NT2/D1 (cell line): ENCODE measurements around the gene UAP1.
"Not testable (repeated sequence)": the region's sequence is repeated elsewhere in the genome, so short reads cannot be mapped to it uniquely, and the experiment has no call there.

Experiments used
- DNase-seq: peaks from one replicate; pipeline ENCODE4 v3.0.0-alpha.2; 2011; ENCODE audit warnings: low read depth, low spot score
- H3K27me3 ChIP-seq: 2 replicates; pipeline ENCODE4 v1.6.0; 2011; ENCODE audit warnings: mild to moderate bottlenecking; ENCODE audit not compliant: insufficient read length, insufficient read depth
- H3K36me3 ChIP-seq: 2 replicates; pipeline ENCODE4 v1.6.1; 2011; ENCODE audit warnings: mild to moderate bottlenecking, low read length, mixed read lengths; ENCODE audit not compliant: insufficient read depth, insufficient read length
- H3K4me1 ChIP-seq: 2 replicates; pipeline ENCODE4 v1.5.1; 2011; ENCODE audit not compliant: insufficient read depth, insufficient read length
- H3K4me3 ChIP-seq: 2 replicates; pipeline ENCODE4 v1.5.1; 2011; ENCODE audit warnings: low read depth; ENCODE audit not compliant: insufficient read length
- H3K9ac ChIP-seq: 2 replicates; pipeline ENCODE4 v1.6.0; 2011; ENCODE audit warnings: low read depth; ENCODE audit not compliant: insufficient read length
- H3K9me3 ChIP-seq: 2 replicates; pipeline ENCODE4 v1.5.1; 2011; ENCODE audit warnings: mild to moderate bottlenecking, low read length; ENCODE audit not compliant: insufficient read depth
- SUZ12 ChIP-seq: IDR thresholded peaks from 2 replicates; pipeline ENCODE4 v1.6.1; 2011; ENCODE audit not compliant: insufficient read length, insufficient read depth; ENCODE audit errors: extremely low read depth
- YY1 ChIP-seq: IDR thresholded peaks from 2 replicates; pipeline ENCODE4 v1.6.1; 2011; ENCODE audit not compliant: insufficient read length, insufficient read depth
- ZNF274 ChIP-seq: IDR thresholded peaks from 2 replicates; pipeline ENCODE4 v1.6.1; 2011; ENCODE audit warnings: mild to moderate bottlenecking, low read depth, low read length

UAP1 gene

DNA sequence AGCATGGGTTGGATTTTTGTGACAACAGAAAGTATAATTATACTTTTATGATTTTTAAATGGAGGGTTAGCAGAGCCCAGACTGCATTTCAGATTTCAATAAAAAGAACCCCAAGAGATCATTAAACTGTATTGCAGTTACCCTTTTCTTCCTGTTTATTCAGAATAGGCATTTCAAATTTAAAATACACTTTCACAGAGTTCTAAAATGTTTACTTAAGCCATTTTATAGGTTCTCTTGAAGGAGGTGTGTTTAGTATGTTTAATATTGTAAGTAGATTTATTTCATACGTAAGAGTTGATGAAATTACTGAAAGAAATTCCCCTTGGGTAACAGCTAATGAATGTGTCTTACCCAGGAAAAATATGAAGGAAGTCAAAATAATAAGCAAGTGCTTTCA, 17.4 kb downstream of the UAP1 start:
- Histone ChIP-seq H3K36me3 (peaks cover 56% of the 10 kb centered on the region), H3K9me3 (no peaks in the 10 kb centered on the region), H3K4me1 (no peaks in the 10 kb centered on the region), H3K4me3 (no peak overlapping the region), H3K27me3 (no peaks in the 10 kb centered on the region), H3K9ac (no peak overlapping the region)
- no peak for DNase-seq
- TF ChIP-seq ZNF274 (no peak), YY1 (no peak), SUZ12 (no peak)

DNA sequence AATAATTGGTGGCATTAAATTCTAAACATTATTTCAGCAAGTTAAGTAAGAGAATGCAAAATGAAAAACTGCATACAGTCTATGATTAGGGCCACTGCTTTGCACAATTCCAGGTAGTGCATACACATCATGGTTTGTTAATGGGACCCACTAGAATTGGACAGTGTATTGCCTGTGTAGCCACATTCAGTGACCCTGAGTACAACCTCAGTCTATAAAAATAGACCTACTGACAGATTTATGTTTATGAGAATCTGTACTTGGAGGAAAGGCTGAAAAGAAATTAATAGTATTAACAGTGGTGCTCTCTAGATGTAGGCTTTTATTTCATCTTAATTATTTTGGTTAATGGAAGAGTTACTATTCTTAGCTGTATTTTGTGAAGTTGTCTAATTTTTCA, 18.8 kb downstream of the UAP1 start:
- Histone ChIP-seq H3K4me1 (no peaks in the 10 kb centered on the region), H3K4me3 (no peak overlapping the region)

DNA sequence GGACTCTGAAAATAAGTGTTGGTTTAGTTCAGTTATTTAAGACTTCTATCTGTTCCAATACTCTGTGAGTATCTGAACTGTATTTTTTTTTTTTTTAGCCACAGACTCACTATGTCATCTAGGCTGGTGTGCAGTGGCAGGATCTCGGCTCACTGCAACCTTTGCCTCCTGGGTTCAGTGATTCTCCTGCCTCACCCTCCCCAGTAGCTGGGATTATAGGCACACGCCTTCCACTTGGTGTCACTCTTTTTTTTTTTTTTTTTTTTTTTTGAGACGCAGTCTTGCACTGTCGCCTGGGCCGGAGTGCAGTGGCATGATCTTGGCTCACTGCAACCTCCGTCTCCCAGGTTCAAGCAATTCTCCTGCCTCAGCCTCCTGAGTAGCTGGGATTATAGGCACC, 21.4 kb downstream of the UAP1 start:
- not testable (repeated sequence) for H3K4me3 ChIP-seq, H3K4me1 ChIP-seq, DNase-seq, H3K27me3 ChIP-seq, H3K9ac ChIP-seq, H3K9me3 ChIP-seq
- H3K36me3 ChIP-seq: peaks cover 62% of the 10 kb centered on the region

More for the DNA sequence above, 18.8 kb downstream of the UAP1 start:
- no peaks in the 10 kb centered on the region for H3K9me3 ChIP-seq
- DNase-seq: no peak
- H3K9ac ChIP-seq: no peak overlapping the region
- TF ChIP-seq SUZ12 (no peak), YY1 (no peak), ZNF274 (no peak)
- peaks cover 63% of the 10 kb centered on the region for H3K36me3 ChIP-seq
- H3K27me3 ChIP-seq: no peaks in the 10 kb centered on the region

DNA sequence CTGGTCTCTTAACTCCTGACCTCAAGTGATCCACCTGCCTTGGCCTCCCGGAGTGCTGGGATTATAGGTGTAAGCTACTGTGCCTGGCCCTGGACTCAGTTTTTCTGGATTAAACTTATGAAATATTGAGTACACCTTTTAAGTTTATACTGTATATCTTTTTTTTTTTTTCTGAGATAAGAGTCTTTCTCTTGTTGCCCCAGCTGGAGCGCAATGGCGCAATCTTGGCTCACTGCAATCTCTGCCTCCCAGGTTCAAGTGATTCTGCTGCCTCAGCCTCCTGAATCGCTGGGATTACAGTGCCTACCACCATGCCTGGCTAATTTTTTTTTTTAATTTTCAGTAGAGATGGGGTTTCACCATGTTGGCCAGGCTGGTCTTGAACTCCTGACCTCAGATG, 23.6 kb downstream of the UAP1 start:
- not testable (repeated sequence) for H3K9ac ChIP-seq, H3K9me3 ChIP-seq, DNase-seq, H3K4me1 ChIP-seq, H3K27me3 ChIP-seq, H3K4me3 ChIP-seq
- peaks cover 64% of the 10 kb centered on the region for H3K36me3 ChIP-seq

DNA sequence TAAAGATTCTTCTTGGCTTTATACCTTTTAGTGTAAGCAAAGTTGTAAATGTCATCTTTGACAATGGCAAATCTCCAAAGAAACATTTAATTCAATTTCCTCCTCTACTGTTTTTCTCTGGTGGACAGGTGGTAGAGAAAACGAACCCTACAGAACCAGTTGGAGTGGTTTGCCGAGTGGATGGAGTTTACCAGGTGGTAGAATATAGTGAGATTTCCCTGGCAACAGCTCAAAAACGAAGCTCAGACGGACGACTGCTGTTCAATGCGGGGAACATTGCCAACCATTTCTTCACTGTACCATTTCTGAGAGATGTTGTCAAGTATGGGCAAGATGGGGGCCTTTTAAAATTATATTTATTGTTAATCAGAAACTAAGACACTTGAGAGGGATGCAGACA, 25.8 kb downstream of the UAP1 start:
- H3K4me3 ChIP-seq: no peak overlapping the region
- no peak for TF ChIP-seq ZNF274
- no peak for TF ChIP-seq SUZ12
- no peak for TF ChIP-seq YY1
- H3K9me3 ChIP-seq: no peaks in the 10 kb centered on the region
- no peaks in the 10 kb centered on the region for H3K4me1 ChIP-seq
- H3K9ac ChIP-seq: no peak overlapping the region
- no peaks in the 10 kb centered on the region for H3K27me3 ChIP-seq
- DNase-seq: no peak
- peaks cover 64% of the 10 kb centered on the region for H3K36me3 ChIP-seq

DNA sequence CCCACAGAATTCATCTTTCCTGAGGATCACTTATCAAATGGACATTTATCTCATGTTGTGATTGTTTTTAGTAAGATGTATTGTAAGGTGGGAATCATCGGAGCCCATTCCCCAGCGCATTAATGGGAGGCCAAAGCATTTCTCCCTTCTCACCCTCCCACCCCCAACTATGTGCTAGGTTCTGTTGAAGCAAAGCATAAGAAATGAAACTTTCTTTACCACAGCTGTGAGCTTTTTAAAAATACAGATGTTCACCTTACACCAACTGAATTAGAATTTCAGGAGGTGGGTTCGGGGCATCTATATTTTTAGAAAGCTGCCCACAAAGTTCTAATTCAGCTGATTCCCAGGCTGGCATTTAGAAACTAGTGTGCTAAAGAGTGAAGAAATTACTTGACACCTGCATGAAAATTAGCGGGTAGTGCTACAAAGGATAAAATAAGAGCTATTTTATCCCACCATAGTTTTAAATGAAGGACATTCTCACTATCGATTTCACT, 26.3 kb downstream of the UAP1 start:
- no peak overlapping the region for H3K4me3 ChIP-seq
- H3K9me3 ChIP-seq: no peaks in the 10 kb centered on the region
- H3K36me3 ChIP-seq: peaks cover 69% of the 10 kb centered on the region
- no peak for TF ChIP-seq SUZ12
- no peak for TF ChIP-seq YY1
- TF ChIP-seq ZNF274: no peak
- H3K4me1 ChIP-seq: no peaks in the 10 kb centered on the region
- no peak for DNase-seq
- H3K27me3 ChIP-seq: no peaks in the 10 kb centered on the region
- no peak overlapping the region for H3K9ac ChIP-seq

DNA sequence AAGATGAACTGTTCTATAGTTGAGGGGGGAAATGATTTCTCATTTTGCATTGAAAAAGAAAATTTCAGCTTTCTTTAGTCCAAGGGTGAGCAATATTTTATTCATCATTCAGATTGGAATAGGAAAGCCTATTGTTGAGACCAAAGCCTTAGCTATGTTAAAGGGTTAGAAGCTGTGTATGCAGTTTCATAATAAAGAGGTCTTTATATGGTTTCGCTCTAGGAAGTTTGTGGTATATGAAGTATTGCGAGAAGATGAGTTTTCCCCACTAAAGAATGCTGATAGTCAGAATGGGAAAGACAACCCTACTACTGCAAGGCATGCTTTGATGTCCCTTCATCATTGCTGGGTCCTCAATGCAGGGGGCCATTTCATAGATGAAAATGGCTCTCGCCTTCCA, 28.6 kb downstream of the UAP1 start:
- no peaks in the 10 kb centered on the region for H3K27me3 ChIP-seq
- H3K4me1 ChIP-seq: no peaks in the 10 kb centered on the region
- peaks cover 72% of the 10 kb centered on the region for H3K36me3 ChIP-seq
- TF ChIP-seq YY1 (no peak), SUZ12 (no peak), ZNF274 (no peak)
- no peak for DNase-seq
- H3K4me3 ChIP-seq: no peak overlapping the region
- no peak overlapping the region for H3K9ac ChIP-seq
- no peaks in the 10 kb centered on the region for H3K9me3 ChIP-seq

DNA sequence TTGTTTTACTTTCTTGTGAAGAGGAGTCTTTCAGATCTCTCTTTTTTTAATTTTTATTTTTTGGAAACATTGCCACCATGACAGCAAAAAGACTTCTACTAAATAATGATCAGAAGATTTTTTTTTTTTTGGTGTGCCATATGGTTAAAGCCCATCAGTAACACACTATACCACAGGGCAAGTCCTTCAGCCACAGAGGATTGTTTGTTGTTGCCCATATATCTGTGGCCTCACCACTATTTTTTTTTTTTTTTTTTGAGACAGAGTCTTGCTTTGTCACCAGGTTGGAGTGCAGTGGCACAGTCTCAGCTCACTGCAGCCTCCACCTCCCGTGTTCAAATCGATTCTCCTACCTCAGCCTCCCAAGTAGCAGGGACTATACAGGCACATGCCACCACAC, 29.2 kb downstream of the UAP1 start:
- Histone ChIP-seq H3K27me3 (no peaks in the 10 kb centered on the region), H3K4me3 (no peak overlapping the region), H3K36me3 (peaks cover 77% of the 10 kb centered on the region), H3K9ac (no peak overlapping the region), H3K4me1 (no peaks in the 10 kb centered on the region), H3K9me3 (no peaks in the 10 kb centered on the region)
- no peak for DNase-seq
- TF ChIP-seq SUZ12 (no peak), YY1 (no peak), ZNF274 (no peak)
